Measurements from ENCODE around the gene TCHH.
"Not testable (repeated sequence)": the region's sequence is repeated elsewhere in the genome, so short reads cannot be mapped to it uniquely, and the experiment has no call there.

The TCHH gene

DNA sequence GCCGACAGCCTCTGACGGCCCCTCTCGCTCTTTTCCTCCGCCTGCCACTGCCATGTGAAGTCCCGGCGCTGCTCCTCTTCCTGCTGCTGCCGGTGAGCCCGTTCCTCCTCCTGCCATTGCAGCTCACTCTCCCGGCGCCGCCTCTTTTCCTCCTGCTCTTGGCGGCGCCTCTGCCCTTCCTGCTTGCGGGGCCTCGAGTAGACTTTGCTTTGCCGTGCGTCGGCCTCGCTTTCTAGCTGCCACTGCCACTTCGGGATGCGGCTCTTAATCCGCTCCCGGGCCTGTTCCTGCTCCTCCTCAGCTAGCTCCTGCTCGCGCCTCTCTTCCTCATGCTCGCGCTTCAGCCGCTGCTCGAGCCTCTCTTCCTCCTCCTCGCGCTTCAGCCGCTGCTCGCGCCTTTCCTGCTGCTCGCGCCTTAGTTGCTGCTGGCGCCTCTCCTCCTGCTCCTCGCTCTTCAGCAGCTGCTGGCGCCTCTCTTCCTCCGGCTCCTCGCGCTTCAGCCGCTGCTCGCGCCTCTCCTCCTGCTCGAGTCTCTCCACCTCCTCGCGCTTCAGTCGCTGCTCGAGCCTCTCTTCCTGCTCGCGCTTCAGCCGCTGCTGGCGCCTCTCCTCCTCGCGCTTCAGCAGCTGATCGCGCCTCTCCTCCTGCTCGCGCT, 4.3 kb downstream of the TCHH start:
- DNase-seq (ENCODE audit: low read depth), result no peak

DNA sequence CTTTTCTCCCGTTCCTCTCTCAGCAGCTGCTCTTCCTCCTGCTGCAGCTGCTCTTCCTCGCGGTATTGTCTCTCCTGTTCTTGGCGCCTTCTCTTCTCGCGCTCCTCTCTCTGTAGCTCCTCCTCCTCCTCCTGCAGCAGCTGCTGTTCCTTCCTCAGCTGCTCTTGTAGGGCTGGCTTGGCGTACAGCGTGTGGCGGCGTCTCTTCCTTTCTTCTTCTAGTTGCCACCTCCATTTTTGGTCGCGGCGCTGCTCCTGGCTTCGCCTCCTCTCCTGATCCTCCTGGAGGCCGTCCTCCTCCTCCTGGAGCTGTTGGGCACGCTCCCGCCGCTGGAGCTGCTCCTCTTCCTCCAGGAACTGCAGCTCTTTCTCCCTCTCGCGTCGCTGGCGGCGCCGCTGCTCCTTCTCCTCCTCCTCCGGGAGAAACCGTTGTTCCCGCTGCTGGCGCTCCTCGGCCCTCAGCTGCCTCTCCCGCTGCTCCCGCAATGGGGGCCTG, 4.8 kb downstream of the TCHH start:
- DNase-seq (ENCODE audit: low read depth), result no peak

DNA sequence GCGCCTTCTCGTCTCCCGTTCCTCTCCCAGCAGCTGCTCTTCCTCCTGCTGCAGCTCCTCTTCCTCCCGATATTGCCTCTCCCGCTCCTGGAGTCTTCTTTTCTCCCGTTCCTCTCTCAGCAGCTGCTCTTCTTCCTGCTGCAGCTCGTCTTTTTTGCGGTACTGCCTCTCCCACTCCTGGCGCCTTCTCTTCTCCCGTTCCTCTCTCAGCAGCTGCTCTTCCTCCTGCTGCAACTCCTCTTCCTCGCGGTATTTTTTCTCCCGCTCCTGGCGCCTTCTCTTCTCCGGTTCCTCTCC, 5.3 kb downstream of the TCHH start:
- DNase-seq (ENCODE audit: low read depth), result no peak

DNA sequence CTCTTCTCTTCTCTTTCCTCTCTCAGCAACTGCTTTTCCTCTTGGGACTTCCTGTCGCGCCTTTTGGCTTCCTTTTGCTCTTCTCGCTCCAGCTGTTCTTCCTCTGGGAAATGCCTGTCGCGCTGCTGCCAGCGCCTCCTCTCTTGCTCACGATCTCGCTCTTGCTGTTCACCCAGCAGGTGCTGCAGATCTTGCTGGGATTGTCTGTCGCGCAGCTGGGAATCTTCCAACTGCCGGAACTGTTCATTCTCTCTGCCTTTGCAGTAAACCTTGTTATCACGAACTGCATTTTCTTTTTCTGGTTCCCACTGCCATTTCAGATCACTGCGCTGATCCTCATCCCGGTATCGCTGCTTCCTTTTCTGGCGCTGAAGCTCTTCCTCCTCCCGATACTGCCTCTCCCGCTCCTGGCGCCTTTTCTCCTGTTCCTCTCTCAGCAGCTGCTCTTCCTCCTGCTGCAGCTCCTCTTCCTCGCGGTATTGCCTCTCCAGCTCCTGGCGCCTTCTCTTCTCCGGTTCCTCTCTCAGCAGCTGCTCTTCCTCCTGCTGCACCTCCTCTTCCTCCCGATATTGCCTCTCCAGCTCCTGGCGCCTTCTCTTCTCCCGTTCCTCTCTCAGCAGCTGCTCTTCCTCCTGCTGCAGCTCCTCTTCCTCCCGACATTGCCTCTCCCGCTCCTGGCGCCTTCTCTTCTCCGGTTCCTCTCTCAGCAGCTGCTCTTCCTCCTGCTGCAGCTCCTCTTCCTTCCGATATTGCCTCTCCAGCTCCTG, 5.8 kb downstream of the TCHH start:
- DNase-seq (ENCODE audit: low read depth), result no peak

DNA sequence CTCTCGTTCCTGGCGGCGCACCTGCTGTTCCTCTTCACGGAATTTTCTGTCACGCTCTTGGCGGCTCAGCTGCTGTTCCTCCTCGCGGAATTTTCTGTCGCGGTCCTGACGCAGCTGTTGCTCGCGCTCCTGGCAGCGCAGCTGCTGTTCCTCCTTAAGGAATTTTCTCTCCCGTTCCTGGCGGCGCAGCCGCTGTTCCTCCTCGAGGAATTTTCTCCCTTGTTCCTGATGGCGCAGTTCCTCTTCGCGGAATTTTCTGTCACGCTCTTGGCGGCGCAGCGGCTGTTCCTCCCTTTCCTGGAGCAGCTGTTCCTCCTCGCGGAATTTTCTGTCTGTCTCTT, 6.4 kb downstream of the TCHH start:
- DNase-seq (ENCODE audit: low read depth), result no peak

DNA sequence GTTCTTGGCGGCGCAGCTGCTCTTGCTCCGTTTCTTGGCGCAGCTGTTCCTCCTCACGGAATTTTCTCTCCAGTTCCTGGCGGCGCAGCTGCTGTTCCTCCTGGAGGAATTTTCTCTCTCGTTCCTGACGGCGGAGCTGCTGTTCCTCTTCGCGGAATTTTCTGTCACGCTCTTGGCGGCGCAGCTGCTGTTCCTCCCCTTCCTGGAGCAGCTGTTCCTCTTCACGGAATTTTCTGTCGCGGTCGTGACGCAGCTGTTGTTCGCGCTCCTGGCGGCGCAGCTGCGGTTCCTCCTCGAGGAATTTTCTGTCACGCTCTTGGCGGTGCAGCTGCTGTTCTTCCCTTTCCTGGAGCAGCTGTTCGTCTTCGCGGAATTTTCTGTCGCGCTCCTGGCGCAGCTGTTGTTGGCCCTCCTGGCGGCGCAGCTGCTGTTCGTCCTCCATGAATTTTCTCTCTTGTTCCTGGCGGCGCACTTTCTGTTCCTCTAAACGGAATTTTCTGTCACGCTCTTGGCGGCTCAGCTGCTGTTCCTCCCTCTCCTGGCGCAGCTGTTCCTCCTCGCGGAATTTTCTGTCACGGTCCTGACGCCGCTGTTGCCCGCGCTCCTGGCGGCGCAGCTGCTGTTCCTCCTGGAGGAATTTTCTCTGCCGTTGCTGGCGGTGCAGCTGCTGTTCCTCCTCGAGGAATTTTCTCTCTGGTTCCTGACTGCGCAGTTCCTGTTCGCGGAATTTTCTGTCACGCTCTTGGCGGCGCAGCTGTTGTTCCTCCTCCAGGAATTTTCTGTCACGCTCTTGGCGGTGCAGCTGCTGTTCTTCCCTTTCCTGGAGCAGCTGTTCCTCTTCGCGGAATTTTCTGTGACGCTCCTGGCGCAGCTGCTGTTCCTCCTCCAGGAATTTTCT, 7.0 kb downstream of the TCHH start:
- DNase-seq (ENCODE audit: low read depth), result no peak

DNA sequence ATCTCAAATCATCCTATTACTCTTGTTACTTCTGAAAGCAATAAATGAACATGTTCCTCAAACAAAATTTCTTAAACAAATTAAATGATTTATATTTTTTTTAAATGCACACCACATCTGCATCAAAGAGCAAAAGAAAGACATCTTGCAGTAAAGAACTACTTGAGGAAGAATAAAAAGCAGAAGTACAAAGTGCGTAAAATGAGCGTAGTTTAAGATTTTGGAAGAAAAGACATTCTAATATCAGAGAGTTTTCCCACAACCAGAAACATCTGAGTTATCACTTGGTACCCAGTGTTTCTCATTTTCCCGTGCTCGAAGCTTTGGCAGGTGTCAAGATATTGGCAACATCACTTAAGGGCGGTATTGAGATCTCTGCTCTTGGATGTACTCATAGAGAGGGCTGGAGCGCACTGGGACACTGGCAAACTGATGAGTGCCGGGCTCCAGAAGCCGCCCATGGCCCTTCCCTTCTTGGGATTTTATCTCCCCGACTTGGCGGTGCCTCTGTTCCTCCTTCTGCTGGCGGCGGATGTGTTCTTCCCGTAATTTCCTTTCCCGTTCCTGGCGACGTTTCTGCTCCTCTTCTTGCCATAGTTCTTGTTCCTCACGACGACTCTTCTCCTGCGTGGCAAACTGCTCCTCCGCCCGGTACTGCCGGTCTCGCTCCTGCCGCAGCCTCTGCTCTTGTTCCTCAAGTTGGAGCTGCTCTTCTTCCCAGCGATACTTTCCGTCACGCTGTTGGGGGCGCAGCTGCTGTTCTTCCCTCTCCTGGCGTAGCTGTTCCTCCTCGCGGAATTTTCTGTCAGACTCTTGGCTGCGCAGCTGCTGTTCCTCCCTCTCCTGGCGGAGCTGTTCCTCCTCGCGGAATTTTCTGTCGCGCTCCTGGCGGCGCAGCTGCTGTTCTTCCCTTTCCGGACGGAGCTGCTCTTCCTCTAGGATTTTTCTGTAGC, 7.9 kb downstream of the TCHH start:
- no peak for DNase-seq (ENCODE audit: low read depth)

DNA sequence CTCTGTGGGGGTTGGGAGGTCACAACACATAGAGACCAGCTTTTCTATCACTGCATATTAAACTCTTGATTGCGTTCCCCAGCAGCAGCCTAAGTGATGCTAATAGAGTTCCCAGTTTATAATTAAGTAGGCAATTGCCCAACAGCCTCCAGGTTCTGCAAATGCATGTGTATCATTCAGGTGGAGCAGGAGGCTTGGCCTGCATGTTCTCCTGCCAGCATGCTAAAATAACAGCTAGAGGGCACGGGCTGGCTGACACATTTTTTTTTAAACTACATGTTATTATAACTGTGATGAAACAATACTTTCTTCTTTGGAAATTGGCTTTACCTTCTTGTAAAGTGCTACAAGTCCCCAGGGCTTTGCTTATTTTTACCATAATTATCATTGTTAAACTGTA, 10.4 kb downstream of the TCHH start:
- DNase-seq (ENCODE audit: low read depth), result no peak

DNA sequence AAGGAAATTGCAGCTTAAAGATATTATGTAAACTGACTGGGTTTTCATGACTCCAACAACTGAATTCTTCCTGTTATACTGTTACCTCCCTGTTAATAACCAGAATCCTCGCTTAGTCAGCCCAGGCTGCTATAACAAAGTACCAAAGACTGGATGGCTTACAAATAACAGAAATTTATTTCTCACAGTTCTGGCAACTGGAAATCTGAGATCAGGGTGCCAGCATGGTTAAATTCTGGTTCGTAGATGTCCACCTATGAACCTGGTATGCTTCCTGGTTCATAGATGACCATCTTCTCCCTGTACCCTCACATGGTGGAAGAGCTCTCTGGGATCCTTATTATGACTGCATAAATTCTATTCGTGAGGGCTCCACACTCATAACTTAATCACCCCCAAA, 18.3 kb downstream of the TCHH start:
- DNase-seq (ENCODE audit: low read depth), result no peak

DNA sequence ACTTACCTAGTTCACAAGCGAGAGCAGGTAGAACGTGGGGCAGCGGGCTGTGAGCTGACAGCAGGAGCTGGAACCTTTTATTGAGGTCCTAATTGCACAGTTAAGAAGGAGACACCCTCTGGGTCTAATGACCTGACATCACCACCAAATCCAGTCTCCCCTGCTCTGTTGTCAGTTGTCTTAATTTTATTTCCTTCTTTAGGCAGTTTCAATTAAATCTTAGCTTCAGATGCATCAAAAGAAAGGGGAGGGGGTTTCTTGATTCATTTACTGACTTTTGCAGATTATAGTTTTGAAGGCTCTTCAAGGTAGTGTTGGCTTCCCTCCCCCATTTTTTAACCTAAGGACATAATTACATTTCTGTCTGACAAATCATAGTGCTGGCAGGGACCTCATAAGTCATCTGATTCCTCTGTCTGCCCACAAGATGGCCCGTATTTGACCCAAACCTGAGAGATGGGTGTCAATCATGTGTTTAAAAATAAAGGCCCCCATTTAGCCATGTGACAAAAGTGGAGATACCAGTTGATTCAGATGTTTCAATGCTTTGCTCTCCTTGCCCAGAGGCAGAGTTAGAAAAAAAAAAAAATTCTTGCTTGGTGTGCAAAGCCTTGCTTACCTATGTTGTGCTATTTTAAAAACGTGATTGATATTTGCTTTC, 26.1 kb downstream of the TCHH start, which contains the start of gene TCHHL1:
Gene TCHHL1, minus strand, starts transcription at position 51 of the 661 bp plus-strand sequence. CDS start 921 bp downstream, outside the sequence.
- DNase-seq (ENCODE audit: low read depth), result no peak

DNA sequence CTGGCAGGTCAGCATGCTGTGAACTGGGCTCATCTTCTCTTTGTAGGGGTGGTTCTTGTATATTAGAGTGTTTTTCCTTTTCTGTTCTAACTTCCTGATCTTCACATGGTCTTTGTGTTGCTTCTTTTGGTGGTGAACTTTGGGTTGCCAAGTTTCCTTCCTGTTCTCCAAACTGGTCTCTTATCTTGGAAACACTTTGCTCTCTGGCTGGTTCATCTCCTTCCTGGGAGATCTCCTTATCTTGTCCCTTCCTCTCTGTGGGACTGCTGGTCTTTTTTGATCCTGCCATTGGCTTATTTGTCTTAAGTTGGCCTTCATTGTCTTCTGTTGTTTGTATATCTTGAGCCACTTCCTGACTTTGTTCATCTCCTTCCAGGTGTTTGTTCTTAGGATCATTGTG, 28.5 kb downstream of the TCHH start:
- no peak for DNase-seq (ENCODE audit: low read depth)

DNA sequence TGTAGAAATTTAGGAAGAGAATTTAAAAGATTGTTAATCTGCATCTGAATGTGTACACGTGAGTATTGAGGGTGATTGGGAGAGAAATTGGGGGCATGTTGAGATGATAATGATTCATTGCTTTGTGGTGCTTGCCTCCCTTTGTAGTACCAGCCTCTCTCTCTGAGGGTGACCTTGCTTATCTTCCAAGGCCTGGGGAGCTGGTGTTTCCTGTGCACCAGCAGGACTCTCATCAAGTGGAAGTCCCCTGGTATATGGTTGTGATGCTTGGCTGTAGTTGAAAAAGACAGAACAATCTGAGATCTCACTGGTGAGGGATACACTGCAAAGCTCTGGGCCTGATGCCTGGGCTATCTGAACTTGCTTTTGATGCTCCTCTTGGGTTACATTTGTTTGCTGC, 30.4 kb downstream of the TCHH start:
- no peak for DNase-seq (ENCODE audit: low read depth)

DNA sequence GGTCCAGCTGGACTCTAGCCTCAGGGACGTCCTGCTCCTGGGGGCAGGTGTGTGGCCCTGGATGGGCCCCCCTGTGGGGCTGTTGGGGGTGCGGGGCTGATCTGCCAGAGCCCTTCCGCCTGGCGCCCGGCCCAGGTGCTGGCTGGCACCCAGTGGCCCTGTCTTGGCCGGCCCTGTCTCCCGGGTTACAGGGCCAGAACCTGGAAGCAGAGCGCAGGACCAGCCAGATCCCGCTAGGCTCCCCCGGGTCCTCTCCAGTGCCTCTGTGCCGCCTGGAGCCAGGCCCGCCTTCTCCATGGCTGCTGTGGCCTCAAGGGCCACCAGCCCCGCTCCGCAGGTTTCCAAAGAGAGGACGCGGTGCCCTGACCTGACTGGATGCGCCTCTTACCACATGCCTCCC, 34.2 kb downstream of the TCHH start:
- DNase-seq (ENCODE audit: low read depth), result not testable (repeated sequence)

DNA sequence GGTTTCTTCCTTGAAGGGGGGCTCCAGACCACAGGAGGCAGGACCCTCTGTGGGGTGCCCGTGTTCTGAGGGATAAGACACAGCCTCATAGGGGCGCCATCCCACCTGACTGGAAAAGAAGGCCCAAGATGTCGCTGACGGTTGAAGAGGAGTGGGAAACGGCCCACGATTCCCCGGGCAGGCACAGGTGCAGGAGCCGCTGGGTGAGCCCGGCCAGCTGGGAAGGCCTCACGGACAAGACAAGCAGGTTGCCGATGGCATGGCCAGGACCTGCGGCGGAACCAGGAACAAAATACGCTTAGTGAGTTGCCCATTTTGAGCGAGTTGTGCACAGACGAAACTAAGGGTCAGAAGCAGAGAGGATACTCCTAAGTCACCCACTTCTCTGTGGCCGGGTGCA, 34.8 kb downstream of the TCHH start:
- DNase-seq (ENCODE audit: low read depth), result not testable (repeated sequence)

DNA sequence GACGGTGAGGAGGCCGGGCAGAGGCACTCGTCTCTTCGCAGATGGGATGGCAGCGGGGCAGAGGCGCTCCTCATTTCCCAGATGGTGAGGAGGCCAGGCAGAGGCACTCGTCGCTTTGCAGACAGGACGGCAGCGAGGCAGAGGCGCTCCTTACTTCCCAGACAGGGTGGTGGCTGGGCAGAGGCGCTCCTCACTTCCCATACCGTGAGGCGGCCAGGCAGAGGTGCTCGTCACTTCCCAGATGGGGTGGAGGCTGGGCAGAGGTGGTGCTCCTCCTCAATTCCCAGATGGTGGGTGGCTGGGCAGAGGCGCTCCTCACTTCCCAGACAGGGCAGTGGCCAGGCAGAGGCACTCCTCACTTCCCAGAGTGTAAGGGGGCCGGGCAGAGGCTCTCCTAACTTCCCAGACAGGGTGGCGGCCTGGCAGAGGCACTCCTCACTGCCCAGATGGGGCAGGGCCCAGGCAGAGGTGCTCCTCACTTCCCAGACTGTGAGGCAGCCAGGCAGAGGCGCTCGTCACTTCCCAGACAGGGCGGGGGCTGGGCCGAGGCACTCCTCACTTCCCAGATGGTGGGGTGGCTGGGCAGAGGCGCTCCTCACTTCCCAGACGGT, 36.3 kb downstream of the TCHH start:
- no peak for DNase-seq (ENCODE audit: low read depth)

DNA sequence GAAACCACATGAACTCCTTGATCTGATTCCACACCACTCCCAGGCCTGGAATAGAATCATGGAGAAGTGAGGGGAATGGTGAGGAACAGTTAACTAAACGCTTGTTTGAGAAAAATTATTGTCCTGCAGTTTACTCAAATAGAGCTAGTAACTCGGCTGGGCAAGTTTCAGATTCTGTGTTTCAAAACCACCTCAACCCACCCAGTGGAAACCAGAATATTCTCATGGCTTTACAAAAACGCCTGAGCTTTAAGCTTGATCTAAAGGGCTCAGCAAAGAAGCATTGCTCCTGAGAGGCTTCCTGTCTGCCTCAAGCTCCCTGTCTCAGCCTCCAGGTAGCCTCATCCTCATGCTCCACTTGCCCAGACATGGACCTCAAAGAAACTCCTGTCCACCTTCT, 42.9 kb downstream of the TCHH start:
- DNase-seq (ENCODE audit: low read depth), result no peak

DNA sequence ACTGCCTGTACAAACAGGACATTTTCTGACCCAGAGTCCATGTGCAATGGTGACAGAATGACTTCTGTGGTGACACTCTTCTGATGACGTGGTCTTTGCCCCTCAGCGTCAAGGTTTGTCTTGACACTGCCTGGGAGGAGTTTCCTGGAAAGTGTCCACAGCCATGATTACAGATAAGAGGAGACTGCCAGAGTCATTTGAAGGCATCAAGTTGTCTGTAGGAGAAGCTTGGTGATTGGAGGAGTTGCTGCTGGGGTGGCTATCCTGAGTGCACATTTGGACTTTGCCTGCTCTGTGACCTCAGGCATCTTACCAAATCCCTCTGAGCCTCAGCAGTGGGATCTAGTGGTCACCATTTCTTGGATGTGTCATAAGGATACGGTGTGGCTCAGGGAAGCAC, 44.1 kb downstream of the TCHH start:
- no peak for DNase-seq (ENCODE audit: low read depth)

DNA sequence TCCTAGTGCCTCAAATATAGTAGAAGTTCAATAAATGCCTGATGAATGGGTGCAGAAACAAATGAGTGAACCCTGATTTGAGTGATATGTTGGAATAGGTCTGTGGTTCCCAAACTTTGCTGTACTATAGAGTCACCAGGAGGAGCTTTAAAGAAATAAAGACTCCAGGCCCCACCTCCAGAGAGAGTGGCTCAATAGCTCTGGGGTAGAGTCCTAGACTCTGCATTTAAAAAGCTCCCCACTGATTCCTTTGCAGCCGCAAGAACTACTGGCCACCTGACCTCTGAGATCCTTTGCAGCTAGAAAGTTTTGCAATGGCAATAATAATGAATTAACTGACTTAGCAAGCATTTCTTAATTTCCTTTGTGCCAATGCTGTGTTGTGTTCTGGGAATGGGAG, 47.3 kb downstream of the TCHH start:
- DNase-seq (ENCODE audit: low read depth), result no peak

DNA sequence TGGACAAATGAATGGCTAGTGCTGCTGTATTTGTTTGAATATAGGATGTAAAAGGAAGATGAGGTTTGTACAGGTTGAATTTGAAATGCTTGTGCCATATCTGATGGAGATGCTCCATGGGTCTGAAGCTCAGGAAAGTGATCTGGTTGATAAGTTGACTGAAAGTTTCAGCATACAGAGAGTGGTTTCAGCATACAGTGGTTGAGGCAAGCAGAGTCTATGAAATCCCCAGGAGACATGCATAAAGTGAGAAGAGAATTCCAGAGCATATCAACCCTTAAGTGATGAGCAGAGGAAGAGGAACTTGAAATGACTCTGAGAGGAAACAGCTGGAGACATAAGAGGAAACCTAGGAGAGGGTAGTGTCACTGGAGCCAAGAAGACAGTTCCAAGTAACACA, 48.1 kb downstream of the TCHH start:
- DNase-seq (ENCODE audit: low read depth), result no peak

DNA sequence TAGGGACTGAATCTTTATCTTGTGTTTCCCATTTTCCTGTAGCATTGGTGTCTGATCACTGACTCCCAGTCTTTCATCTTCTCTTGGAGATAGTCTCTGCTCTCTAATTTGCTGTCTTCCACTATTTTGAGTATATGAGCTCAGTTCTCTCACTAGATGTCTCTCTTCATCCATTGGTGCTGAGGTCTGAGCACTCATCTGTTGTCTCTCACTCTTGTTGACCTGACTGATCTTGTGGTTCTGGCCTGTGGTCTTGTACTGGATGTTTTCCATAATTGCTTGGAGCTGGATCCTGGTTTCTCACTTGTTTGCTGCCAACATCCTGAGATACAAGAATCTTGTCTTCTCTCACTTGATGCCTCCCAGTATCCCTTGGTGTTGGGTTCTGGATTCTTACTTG, 53.3 kb downstream of the TCHH start:
- DNase-seq (ENCODE audit: low read depth), result no peak
